ENCODE results near the gene ECEL1.
A peak's percentile ranks its signal among the peaks of the same experiment; 100 is the strongest.
"Not testable (repeated sequence)": the region's sequence is repeated elsewhere in the genome, so short reads cannot be mapped to it uniquely, and the experiment has no call there.

ECEL1 gene

DNA sequence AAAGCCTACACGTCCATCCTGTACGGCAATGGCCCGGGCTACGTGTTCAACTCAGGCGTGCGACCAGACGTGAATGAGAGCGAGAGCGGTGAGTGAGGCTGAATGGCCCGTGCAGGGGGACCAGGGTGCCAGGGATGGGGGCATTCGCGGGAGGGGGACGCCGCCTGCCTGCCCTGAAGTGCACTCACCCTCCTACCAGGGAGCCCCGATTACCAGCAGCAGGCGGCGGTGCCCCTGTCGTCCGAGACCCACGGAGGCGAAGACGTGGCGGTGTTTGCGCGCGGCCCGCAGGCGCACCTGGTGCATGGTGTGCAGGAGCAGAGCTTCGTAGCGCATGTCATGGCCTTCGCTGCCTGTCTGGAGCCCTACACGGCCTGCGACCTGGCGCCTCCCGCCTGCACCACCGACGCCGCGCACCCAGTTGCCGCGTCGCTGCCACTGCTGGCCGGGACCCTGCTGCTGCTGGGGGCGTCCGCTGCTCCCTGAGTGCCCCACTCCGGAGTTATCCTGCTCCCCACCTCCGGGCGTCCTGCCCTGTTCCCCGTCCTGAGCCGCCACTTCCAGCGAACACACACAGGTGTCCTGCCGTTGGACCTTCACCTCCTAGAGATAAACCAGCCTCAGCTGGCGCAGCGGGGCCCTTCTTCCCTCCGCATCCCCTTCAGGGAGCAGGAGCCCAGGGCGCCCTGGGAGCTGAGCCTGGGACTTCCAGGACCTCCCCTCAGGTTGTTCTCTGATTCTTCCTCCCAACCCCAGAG, 28.8 kb downstream of the ECEL1 start:
- DNase-seq (ENCODE audit: low read depth in 3 of 3), result no peak

DNA sequence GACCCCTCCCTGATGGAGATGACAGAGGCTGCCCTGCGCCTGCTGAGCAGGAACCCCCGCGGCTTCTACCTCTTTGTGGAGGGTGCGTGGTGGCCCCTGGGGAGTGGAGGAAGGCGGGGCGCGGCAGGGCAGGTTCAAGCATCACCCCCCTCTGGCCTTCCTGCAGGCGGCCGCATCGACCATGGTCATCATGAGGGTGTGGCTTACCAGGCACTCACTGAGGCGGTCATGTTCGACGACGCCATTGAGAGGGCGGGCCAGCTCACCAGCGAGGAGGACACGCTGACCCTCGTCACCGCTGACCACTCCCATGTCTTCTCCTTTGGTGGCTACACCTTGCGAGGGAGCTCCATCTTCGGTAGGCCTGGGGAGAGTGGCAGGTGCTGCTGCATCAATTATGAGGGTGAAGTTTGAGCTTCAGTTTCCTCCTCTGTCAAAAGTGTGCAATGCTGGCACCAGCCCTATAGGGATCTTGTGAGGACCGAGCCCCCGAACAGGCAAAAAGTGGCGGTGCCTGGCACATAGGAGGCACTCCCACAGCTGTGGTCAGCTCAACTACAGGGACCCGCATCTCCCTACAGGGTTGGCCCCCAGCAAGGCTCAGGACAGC, 29.5 kb downstream of the ECEL1 start:
- no peak for DNase-seq (ENCODE audit: low read depth in 3 of 3)

DNA sequence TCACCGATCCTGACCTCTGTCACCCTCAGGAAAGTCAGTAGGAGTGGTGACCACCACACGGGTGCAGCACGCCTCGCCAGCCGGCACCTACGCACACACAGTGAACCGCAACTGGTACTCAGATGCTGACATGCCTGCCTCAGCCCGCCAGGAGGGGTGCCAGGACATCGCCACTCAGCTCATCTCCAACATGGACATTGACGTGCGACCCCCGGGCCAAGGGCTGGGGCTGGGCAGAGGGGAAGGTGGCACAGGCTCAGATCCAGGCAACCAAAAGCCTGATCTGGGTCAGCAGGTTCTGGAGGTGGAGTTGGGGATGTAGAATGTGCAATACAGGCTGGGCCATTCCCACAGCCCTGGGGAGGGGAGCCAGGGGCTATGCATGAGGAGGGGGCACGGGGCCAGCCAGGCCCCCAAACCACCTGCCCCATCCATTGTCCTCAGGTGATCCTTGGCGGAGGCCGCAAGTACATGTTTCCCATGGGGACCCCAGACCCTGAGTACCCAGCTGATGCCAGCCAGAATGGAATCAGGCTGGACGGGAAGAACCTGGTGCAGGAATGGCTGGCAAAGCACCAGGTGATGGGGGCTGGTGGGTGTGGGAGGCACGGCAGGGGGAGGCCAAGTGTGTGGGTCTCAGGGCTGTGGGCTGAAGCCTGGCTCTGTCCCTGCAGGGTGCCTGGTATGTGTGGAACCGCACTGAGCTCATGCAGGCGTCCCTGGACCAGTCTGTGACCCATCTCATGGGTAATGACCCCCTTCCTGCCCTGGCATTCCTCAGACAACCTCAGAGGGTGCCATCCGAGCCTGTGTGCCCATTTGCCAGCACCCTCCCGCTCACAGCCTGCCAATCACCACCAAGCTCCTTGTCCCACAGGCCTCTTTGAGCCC, 30.3 kb downstream of the ECEL1 start:
- DNase-seq (ENCODE audit: low read depth in 3 of 3), result no peak

DNA sequence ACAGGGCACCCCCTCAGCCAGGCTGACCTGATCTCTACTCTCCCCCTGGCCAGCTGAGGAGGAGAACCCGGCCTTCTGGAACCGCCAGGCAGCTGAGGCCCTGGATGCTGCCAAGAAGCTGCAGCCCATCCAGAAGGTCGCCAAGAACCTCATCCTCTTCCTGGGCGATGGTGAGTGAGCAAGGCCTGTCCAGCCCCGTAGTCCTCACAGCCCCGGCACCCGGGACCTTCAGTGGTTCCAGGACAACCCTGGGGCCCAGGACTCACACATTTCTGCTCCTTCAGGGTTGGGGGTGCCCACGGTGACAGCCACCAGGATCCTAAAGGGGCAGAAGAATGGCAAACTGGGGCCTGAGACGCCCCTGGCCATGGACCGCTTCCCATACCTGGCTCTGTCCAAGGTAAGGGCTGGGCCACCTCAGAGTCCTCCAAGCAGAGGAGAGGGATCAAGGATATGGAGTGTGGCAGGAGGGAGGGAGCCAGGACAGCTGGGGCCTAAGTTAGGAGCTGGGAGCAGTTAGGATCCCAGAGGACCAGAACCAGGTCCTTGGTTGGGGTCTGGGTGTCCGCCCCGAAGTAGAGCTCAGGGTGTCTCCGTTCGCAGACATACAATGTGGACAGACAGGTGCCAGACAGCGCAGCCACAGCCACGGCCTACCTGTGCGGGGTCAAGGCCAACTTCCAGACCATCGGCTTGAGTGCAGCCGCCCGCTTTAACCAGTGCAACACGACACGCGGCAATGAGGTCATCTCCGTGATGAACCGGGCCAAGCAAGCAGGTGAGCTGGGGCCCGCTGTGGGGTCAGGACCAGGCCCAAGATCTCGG, 31.1 kb downstream of the ECEL1 start:
- no peak for DNase-seq (ENCODE audit: low read depth in 3 of 3)

DNA sequence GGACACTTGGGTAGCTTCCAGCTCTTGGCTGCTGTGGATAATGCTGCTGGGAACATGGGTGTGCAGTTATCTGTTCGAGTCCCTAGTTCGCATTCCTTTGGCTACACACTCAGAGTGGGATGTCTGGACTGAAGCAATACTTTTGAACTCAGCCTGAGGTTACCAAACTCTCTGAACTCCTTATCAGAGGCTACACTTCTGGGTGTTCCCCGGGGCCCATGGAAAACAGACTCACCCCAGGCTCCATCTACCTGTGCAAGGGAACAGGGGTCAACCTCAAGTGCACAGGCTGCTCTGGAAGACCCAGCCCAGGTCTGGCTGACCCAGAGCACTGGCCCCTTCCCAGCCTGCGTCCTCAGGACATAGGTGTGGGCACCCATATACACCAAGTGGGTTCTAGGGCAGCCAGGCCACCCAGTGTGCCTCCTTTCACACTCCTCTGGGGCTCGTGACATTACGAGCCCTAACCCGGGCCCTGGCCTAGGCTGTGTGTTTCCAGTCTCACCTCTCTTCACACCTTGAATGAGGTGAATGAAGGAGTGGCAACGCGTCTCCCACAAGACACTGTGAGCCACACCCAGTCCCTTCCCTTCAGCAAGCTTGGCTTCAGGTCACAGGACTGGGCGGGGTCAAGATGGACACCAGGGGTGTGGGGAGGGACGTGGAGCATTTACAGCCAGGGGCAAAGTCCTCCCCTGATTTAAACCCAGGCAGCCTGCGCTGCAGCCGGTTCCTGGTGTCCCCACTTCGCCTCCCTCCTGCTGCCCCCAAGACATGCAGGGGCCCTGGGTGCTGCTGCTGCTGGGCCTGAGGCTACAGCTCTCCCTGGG, 32.0 kb downstream of the ECEL1 start, which contains the start of gene ALPI:
ALPI (plus strand) TSS at position 728 of the 830 bp plus-strand sequence; CDS start at position 775, 47 bp downstream.
- no peak for DNase-seq (ENCODE audit: low read depth in 3 of 3)

DNA sequence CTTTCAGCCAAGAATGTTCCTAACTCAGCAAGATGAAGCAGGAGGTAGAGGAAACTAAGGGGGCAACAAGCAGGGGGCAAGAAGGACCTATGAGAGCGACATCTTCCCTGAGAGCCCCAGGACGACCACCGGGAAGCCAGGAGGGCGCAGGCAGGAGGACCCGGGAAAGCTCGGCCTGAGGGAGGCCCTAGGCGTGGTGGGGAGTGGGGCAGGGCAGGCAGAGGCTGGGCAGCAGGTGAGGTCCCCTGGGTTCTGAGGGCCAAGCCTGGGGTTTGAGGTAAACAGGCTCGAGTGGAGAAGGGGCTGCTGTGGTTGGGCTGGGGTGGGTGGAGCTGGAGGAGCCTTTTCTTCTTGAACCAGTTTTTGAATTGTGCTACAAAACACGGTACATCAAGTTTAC, 33.0 kb downstream of the ECEL1 start:
- no peak for DNase-seq (ENCODE audit: low read depth in 3 of 3)

DNA sequence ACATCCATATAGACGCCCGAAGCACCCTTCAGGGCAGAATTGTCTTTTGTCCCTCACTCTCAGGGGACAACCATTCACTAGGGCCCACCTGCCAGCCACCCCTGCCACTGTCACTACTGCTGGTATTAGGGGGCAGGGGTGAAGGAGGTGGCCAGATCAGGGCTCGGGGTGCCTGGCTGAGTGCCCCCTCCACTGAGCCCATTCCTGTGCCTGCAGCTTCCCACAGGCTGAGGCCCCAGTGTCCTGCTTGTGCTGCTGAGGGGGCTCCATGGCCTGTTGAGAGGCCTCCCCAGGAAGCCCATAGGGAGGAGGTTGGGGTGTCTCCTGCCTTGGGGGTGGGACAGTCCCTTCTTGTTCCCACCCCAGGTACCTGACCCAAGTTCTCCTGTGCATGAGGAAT, 36.0 kb downstream of the ECEL1 start:
- not testable (repeated sequence) for DNase-seq (ENCODE audit: low read depth in 3 of 3)

DNA sequence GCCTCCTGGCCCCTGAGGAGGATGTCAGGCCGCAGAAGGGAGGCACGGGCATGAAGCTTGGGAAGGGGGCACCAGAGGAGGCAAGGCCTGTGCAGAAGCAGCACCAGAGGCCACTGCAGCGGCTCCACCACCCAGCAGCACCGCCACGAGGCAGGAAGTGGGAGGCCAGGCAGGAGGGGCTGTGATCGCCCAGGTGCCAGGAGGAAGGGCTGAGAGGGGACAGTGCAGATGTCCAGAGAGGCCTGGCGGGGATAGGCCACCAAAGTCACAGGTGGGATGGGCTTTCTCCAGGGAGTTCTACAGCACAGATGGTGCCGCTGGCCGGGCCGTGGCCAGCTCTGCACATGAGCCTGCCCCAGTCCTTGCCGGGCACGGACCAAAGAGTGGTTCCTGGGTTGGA, 37.7 kb downstream of the ECEL1 start:
- no peak for DNase-seq (ENCODE audit: low read depth in 3 of 3)

DNA sequence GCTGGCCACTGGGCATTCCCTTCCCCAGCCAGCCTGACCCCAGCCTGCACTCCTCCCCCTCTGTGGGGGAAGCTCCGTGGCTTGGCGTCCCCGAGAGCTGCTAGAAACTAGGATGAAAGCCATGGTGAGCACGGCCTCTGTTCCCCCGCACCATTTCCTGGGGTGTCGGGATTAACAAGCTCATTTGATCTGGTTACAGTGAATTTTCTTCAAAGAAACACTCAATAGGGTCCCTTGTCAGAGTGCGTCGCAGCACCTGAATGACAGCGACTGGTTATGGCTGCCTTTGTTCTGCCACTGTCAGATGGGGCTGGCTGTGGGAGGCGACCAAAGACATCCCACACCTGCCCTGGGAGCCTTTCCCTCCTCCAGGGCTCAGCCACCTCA, 39.3 kb downstream of the ECEL1 start:
- no peak for DNase-seq (ENCODE audit: low read depth in 3 of 3)

DNA sequence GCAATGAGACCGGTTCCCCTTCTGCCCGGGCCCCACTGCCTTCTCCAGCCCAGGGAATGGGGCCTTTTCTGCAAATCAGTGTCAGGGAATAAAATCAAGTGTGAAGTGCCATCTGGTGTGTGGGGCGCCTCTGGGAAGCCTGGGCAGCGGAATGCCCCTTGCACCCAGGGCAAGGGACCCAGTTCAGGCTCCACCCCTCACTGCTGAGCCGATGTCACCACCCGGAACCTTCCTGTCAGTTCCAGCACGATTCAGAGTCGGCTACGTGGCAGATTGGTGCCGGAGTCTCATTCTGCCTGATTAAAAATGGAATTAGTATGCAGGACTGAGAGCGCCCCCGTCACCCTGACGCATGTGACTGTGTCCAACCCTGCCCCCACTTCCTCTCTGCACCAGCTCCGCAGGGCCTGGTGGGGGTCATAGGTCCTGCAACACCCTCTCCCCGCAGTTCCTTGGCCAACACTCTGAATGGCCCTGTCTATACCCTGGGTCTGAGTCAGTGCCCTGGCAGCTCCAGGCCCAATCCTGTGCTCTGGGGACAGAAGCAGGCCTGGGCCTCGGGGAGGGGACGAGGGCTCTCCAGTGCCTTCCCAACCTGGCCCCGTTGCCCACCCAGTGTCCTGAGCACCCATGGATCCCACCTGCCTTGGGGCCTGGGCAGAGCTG, 39.9 kb downstream of the ECEL1 start:
- DNase-seq (ENCODE audit: low read depth in 3 of 3), result no peak

DNA sequence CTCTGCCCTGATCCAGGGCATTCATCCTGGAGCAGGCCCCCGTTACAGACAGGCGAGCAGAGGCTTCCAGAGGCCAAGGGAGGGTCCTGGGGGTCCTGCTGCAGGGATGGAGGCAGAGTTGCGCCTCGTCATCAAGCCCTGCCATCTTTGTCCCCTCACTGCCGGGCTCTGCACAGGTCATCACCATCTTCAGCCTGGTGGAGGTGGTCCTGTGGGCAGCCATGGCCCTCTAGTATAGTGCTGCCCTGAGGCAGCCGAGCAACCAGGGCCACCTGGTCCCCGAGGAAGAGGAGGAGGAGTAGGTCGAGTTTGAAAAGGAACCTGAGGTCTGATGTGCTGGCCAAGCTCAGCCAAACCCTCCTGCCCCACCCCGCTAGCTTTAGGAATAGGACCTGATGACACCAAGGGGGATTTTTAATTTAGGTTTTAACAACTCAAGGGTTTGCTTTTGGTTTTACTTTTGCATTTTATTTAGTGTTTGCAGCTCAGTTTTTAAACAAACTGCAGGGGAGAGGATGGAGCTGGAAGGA, 40.5 kb downstream of the ECEL1 start:
- DNase-seq (ENCODE audit: low read depth in 3 of 3), result no peak

DNA sequence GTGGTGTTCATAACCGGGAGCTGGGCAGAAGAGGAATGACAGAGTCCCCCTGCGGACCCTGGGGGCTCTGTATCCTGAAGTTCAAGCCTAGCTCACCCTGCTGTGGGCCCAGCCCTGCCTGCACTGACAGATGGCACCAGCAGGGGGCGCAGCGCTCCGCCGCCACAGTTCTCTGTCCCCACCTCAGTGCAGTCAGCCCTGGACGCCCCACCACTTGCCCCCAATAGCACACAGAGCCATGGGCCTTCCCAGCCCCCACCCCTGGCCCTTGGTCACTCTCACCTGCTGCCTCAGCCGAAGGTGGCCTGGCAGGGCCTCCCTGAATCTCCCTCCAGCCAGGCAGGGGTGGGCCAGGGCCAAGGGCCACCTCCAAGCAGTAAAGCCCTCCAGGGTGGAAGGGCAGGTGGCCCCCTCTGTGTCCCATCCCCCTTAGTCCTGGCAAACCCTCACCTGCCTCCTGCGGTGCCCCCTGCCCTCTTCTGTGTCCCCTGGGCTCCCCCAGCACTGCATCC, 41.3 kb downstream of the ECEL1 start:
- DNase-seq (ENCODE audit: low read depth in 3 of 3), result not testable (repeated sequence)

DNA sequence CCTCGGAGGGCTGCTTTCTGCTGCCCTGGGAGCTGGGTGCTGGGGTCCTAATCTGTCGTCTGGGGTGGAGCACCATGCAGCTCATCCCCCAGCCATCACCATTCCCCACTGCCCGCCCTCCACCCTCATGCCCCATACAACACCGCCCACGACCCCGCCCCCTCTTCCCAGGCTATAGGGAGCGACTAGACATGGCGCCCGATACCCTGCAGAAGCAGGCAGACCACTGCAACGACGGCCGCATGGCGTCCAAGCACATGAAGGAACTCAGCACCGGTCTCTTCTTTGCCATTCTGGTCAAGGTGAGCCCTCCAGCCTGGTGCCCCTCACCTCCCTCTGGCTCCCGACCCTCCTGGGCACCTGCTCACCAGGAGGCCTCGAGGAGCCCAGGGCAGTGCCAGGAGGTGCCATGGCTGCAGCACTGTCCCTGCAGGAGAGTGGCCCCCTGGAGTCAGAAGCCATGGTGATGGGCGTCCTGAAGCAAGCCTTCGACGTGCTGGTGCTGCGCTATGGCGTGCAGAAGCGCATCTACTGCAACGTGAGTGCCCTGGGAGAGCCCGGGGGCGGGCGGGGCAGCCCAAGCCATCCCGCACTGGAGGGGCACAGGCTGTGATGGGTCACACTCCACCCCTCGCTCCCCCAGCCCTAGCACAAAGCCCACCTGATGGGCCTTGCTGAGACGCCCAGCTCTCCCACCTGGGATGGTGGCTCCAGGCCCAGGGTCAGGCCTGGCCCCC, 42.3 kb downstream of the ECEL1 start:
- not testable (repeated sequence) for DNase-seq (ENCODE audit: low read depth in 3 of 3)

DNA sequence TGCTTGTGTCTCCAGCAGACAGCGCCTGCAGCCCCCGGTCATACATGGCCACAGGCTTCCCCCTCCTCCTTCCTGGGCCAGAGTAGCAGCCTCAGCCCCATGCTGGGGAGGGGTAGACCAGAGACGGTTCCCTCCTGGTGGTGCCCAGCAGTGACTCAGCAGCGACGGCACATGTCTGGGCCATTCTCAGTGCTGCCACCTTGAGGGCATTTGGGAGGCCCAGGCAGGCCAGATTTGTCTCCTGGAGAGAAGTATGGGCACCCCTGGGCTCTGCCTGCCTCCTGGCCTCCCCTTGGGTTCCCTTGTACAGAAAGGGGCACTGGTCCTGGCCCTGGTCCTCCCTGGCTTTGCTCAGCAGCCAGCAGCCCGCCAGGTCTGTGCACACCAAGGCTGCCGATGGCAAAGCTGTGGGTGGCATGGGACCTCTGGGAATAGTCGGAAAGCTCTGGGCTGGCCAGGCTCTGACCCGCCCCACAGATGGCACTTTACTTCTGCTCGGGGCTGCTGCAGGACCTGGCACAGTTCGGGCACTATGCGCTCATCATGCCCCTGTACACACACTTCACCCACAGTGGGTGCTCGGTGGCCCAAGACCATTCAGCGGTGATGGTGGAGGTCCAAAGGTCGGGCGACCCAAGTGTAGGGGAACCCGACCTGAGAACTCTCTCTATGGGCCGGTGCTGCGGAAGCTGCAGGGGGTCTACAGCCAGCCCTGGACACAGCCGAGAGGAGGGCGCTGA, 43.1 kb downstream of the ECEL1 start:
- DNase-seq (ENCODE audit: low read depth in 3 of 3), result peak; percentile 60 to 77 (median 62)

DNA sequence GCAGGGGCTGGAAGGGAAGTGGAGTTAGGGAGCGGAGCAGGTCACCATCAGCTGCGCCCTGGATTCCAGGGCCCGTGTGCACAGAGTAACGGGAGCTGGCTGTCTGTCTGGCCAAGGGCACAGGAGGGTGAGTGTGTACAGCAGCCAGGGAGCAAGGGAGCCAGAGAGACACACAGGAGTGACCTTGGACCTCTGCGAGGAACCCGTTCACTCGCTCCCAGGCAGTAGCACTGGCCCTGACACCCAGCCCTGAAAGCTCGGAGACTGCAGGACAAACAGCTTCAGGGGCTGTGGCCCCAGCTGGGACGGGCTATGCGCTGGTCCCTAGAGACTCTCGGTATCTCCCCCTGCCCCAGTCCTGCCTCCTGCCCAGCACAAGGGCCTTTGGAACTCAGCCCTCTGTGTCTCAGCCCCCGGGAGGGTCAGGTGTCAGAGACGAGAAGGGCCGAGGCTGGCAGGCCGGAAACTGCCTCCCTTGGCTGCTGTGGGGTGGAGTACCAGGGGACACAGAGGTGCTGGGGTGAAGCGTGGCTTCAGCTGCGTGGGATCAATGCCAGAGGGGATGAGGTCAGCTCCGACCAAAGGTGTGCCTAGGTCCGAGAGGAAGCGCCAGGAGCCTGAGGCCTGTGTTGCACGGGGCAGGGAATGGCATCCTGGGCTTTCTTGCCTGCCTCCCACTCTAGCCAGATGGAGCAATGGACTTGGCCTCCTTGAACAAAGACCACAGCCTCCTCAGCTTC, 43.8 kb downstream of the ECEL1 start:
- DNase-seq (ENCODE audit: low read depth in 3 of 3), result not testable (repeated sequence)

DNA sequence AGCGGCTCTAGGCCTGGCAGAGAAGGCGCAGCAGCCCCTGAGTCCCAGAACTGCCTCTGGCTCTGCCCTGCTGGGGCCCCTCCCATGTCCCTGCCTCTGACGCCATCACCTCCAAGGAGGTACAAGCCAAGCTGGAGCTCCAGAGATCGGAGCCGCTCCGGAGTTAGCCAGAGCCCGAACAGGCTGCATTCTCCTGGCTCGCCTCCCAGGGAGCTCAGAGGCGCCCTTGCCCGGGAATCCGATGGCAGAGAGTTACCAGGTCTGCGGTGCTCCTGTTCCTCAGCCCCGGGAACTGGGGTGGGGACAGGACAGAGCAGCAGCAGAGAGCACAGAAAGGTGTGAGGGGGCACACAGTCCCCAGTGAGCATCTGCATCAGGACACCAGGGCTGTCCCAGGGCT, 44.6 kb downstream of the ECEL1 start:
- DNase-seq (ENCODE audit: low read depth in 3 of 3), result not testable (repeated sequence)

DNA sequence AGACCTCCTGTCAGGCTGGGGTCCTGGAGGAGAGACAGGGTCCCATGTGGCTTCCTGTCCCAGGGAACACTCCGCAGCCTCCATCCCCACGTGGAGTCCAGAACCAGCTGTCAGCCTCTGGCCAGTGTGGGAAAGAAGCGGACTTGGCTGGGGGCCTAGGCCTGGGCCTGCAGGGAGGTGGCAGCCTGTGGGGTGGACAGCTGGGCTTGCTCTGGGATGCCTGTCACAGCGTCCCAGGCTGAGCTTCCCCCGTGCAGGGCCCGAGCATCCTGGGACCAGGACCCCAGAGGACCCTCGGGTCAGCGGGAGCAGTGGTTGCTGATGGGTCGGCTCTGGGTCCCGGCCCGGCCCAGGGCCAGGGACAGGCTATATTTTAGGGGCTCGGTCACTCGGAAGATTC, 45.2 kb downstream of the ECEL1 start:
- DNase-seq (ENCODE audit: low read depth in 3 of 3), result not testable (repeated sequence)

Data from stimulated activated CD4-positive, alpha-beta T cell treated with anti-CD3 and anti-CD28 coated beads, TNF-alpha, amount 100 ng/mL, for 48 hours (primary cell).